ENCODE data around the gene HOXB6.

HOXB6 gene

GRCh38 chr17:48558057-48558830, 46.5 kb downstream of the HOXB6 start:
- Histone ChIP-seq H2BK5ac (ENCODE audit: low read length) (no peak overlapping the region), H3K18ac (ENCODE audit: low read length) (no peak overlapping the region), H3K4me1 (ENCODE audit: control insufficient read depth in 2 of 2, insufficient read depth in 1 of 2, low read depth in 1 of 2, low read length in 2 of 2) (no peaks in the 10 kb centered on the region), H4K91ac (ENCODE audit: low read depth, low read length, poor library complexity) (no peak overlapping the region), H2BK15ac (ENCODE audit: low read length) (no peak overlapping the region), H3K14ac (ENCODE audit: low read length) (no peak overlapping the region), H2BK120ac (ENCODE audit: low read depth, low read length) (no peak overlapping the region), H2AK5ac (ENCODE audit: low read depth, low read length) (no peak overlapping the region), H3K9me3 (replicated peaks in 1 of 2; ENCODE audit: control insufficient read depth in 2 of 2, insufficient read depth in 1 of 2, low read depth in 1 of 2, low read length in 2 of 2) (no peaks in the 10 kb centered on the region), H3K4me3 (ENCODE audit: low read length in 2 of 2) (no peak overlapping the region), H3K4ac (ENCODE audit: low read length) (no peak overlapping the region), H3K79me1 (ENCODE audit: low read depth, low read length) (peaks cover 2% of the 10 kb centered on the region), H3K9ac (ENCODE audit: low read depth, low read length, poor library complexity) (no peak overlapping the region), H2BK12ac (ENCODE audit: low read length) (no peak overlapping the region), H3K27ac (replicated peaks; ENCODE audit: low read length) (no peak overlapping the region), H3K4me2 (ENCODE audit: insufficient read depth, low read length, poor library complexity, severe bottlenecking) (no peak overlapping the region), H3K27me3 (ENCODE audit: control insufficient read depth in 3 of 3, insufficient read depth in 3 of 3, low read depth in 1 of 3, low read length in 3 of 3) (peaks cover 65 to 98% (median 97%) of the 10 kb centered on the region in 3 experiments), H3K23ac (ENCODE audit: low read depth, low read length, poor library complexity) (no peak overlapping the region), H3K36me3 (replicated peaks in 1 of 2; ENCODE audit: control insufficient read depth in 2 of 2, insufficient read depth in 2 of 2, low read length in 2 of 2) (no peaks in the 10 kb centered on the region), H2AFZ (ENCODE audit: low read length) (no peak overlapping the region), H4K8ac (ENCODE audit: low read depth, low read length) (no peak overlapping the region)
- DNase-seq (ENCODE audit: low spot score) = no peak
- no CpG with 5 or more reads among the region's 13 CpGs for WGBS, 2 donors (ENCODE audit: extremely low coverage in 2 of 2, insufficient read length in 2 of 2, insufficient replicate concordance in 1 of 2)

GRCh38 chr17:48556576-48557401, 48.0 kb downstream of the HOXB6 start:
- Histone ChIP-seq H3K79me1 (ENCODE audit: low read depth, low read length) (peaks cover 2% of the 10 kb centered on the region), H3K4me2 (ENCODE audit: insufficient read depth, low read length, poor library complexity, severe bottlenecking) (no peak overlapping the region), H4K91ac (ENCODE audit: low read depth, low read length, poor library complexity) (no peak overlapping the region), H3K4me3 (ENCODE audit: low read length in 2 of 2) (no peak overlapping the region), H2AFZ (ENCODE audit: low read length) (no peak overlapping the region), H2BK120ac (ENCODE audit: low read depth, low read length) (no peak overlapping the region), H3K9ac (ENCODE audit: low read depth, low read length, poor library complexity) (no peak overlapping the region), H2BK15ac (ENCODE audit: low read length) (no peak overlapping the region), H3K36me3 (replicated peaks in 1 of 2; ENCODE audit: control insufficient read depth in 2 of 2, insufficient read depth in 2 of 2, low read length in 2 of 2) (no peaks in the 10 kb centered on the region), H2BK5ac (ENCODE audit: low read length) (no peak overlapping the region), H3K4ac (ENCODE audit: low read length) (no peak overlapping the region), H3K9me3 (replicated peaks in 1 of 2; ENCODE audit: control insufficient read depth in 2 of 2, insufficient read depth in 1 of 2, low read depth in 1 of 2, low read length in 2 of 2) (peaks cover 0 to 2% of the 10 kb centered on the region in 2 donors), H3K18ac (ENCODE audit: low read length) (no peak overlapping the region), H4K8ac (ENCODE audit: low read depth, low read length) (no peak overlapping the region), H3K14ac (ENCODE audit: low read length) (no peak overlapping the region), H3K23ac (ENCODE audit: low read depth, low read length, poor library complexity) (no peak overlapping the region), H2BK12ac (ENCODE audit: low read length) (no peak overlapping the region), H3K27me3 (ENCODE audit: control insufficient read depth in 3 of 3, insufficient read depth in 3 of 3, low read depth in 1 of 3, low read length in 3 of 3) (peaks cover 67 to 97% (median 97%) of the 10 kb centered on the region in 3 experiments), H2AK5ac (ENCODE audit: low read depth, low read length) (no peak overlapping the region), H3K4me1 (ENCODE audit: control insufficient read depth in 2 of 2, insufficient read depth in 1 of 2, low read depth in 1 of 2, low read length in 2 of 2) (no peaks in the 10 kb centered on the region), H3K27ac (replicated peaks; ENCODE audit: low read length) (no peak overlapping the region)
- no peak for DNase-seq (ENCODE audit: low spot score)
- WGBS, 2 donors (ENCODE audit: extremely low coverage in 2 of 2, insufficient read length in 2 of 2, insufficient replicate concordance in 1 of 2) = no CpG with 5 or more reads among the region's 7 CpGs

GRCh38 chr17:48556229-48556575, 48.6 kb downstream of the HOXB6 start:
- Histone ChIP-seq H4K91ac (ENCODE audit: low read depth, low read length, poor library complexity) (no peak overlapping the region), H3K18ac (ENCODE audit: low read length) (no peak overlapping the region), H3K27me3 (ENCODE audit: control insufficient read depth in 3 of 3, insufficient read depth in 3 of 3, low read depth in 1 of 3, low read length in 3 of 3) (peaks cover 65 to 97% (median 96%) of the 10 kb centered on the region in 3 experiments), H2AK5ac (ENCODE audit: low read depth, low read length) (no peak overlapping the region), H3K9ac (ENCODE audit: low read depth, low read length, poor library complexity) (no peak overlapping the region), H4K8ac (ENCODE audit: low read depth, low read length) (no peak overlapping the region), H3K14ac (ENCODE audit: low read length) (no peak overlapping the region), H3K4ac (ENCODE audit: low read length) (no peak overlapping the region), H2BK5ac (ENCODE audit: low read length) (no peak overlapping the region), H3K9me3 (replicated peaks in 1 of 2; ENCODE audit: control insufficient read depth in 2 of 2, insufficient read depth in 1 of 2, low read depth in 1 of 2, low read length in 2 of 2) (peaks cover 0 to 2% of the 10 kb centered on the region in 2 donors), H2AFZ (ENCODE audit: low read length) (no peak overlapping the region), H2BK12ac (ENCODE audit: low read length) (no peak overlapping the region), H2BK120ac (ENCODE audit: low read depth, low read length) (no peak overlapping the region), H3K27ac (replicated peaks; ENCODE audit: low read length) (no peak overlapping the region), H3K79me1 (ENCODE audit: low read depth, low read length) (peaks cover 2% of the 10 kb centered on the region), H3K4me3 (ENCODE audit: low read length in 2 of 2) (no peak overlapping the region), H2BK15ac (ENCODE audit: low read length) (no peak overlapping the region), H3K23ac (ENCODE audit: low read depth, low read length, poor library complexity) (no peak overlapping the region), H3K4me2 (ENCODE audit: insufficient read depth, low read length, poor library complexity, severe bottlenecking) (no peak overlapping the region), H3K4me1 (ENCODE audit: control insufficient read depth in 2 of 2, insufficient read depth in 1 of 2, low read depth in 1 of 2, low read length in 2 of 2) (no peaks in the 10 kb centered on the region), H3K36me3 (replicated peaks in 1 of 2; ENCODE audit: control insufficient read depth in 2 of 2, insufficient read depth in 2 of 2, low read length in 2 of 2) (no peaks in the 10 kb centered on the region)
- DNase-seq (ENCODE audit: low spot score) = no peak
- no CpG with 5 or more reads among the region's 5 CpGs for WGBS, 2 donors (ENCODE audit: extremely low coverage in 2 of 2, insufficient read length in 2 of 2, insufficient replicate concordance in 1 of 2)

All from neuronal stem cell (in vitro differentiated cells).